Stimulated activated naive CD8-positive, alpha-beta T cell treated with anti-CD3 and anti-CD28 coated beads, Interleukin-15, Interleukin-2, amounts not matched to agents 100 ng/mL and 50 ng/mL, for 24 hours (primary cell): ENCODE data around the gene PTPN7.

Source experiments
- H3K27ac Mint-ChIP-seq: one replicate; pipeline ENCODE4 v1.8.0; 2021; ENCODE audit warnings: mild to moderate bottlenecking, mixed read lengths
- H3K27me3 Mint-ChIP-seq: one replicate; pipeline ENCODE4 v1.8.0; 2021; ENCODE audit warnings: mixed read lengths
- H3K36me3 Mint-ChIP-seq: one replicate; pipeline ENCODE4 v1.8.0; 2021; ENCODE audit warnings: low read depth, mixed read lengths
- H3K4me1 Mint-ChIP-seq: one replicate; pipeline ENCODE4 v1.8.0; 2021; ENCODE audit warnings: low read depth, mixed read lengths
- H3K4me3 Mint-ChIP-seq: one replicate; pipeline ENCODE4 v1.8.0; 2021; ENCODE audit warnings: mild to moderate bottlenecking, mixed read lengths
- H3K9me3 Mint-ChIP-seq: one replicate; pipeline ENCODE4 v1.8.0; 2021; ENCODE audit warnings: mixed read lengths

Gene PTPN7

DNA sequence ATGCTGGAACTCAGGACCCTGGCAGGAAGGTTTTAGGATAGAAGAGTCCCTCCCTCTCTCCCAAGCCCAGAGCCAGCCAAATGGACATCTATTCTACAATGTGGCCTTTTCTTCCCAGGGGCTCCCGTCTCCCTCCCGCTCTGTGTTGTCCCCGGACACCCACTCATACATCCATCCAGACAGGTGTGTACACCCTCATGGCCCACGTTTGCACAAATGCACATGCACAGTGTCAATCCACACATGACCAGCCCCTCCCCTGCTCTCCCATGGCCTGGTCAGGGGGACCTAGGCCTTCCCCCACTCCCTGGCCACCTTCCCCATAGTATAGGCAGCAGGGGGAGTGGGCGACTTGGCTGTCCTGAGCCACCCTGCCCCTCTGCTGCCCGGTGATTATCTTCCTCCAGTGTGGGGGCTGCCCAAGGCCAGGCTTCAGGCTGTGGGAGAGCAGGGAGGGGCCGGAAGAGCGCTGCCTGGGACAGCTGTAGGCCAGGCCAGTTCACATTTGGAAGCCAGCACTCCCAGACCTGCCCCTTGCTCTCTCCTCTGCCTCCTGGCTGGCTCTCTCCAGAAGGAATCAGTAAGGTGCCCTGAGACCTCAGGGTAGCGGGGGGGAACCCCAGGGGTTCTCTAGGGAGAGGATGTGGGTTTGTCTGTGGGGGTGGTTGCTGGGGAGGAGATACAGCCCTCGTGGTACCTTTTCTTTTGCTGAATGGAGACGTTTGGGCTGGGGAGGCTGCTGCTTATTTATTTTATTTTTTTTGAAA lies 4.1 kb upstream of the PTPN7 start:
- peak overlapping the region; percentile 79 for H3K4me3 Mint-ChIP-seq
- no peaks in the 10 kb centered on the region for H3K9me3 Mint-ChIP-seq
- peaks cover 10% of the 10 kb centered on the region for H3K36me3 Mint-ChIP-seq
- peaks cover 70% of the 10 kb centered on the region for H3K4me1 Mint-ChIP-seq
- H3K27ac Mint-ChIP-seq = peak overlapping the region; percentile 88
- no peaks in the 10 kb centered on the region for H3K27me3 Mint-ChIP-seq

DNA sequence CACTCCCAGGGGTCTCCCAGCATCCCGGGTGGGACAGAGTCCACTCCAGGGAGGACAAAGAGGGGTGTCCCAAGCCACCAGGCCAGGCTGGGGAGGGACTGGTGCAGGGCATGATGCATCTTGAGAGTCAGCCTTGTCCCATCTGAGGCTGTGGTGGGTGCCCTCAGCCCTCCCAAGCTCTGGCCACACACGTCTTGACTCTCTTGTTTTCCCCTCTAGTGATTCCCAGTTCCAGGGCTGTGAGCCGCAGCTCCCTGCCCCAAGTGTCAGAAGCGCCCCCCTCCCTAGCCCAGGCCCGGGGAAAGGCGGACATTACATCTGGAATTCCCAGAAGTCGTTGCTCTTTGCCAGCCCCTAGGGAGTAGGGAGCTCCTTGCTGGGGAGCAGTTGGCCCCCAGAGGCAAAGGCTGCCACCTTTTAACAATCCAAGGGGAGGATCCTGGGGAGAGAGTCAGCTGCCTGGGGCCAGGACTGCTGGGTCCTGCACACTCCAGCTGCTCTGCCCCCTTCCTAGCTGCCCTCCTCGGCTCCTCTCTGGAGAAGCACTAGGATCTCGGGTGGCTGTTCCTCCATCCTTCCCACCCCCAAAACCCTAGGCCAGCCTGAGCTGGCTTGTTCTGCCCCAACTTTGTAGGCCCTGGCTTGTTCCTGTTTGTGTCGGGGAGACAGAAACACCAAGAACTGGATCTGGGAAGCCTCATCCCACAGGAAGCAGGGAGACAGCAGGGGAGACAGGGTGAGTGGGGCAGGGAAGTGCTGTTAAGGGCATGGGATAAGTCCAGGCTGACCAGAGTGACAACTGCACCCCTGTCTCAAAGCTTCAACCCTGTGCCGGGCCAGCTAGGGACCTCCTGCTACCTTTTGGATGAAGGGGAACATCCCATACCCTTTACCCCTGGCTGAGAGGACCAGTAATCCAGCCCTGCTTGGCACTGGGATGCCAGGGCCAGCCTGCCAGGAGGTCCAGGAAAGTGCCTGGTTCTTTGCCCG lies 3.2 kb upstream of the PTPN7 start:
- Mint-ChIP-seq H3K4me3 (peak overlapping the region; percentile 99), H3K4me1 (peaks cover 79% of the 10 kb centered on the region), H3K27ac (peak overlapping the region; percentile 100), H3K9me3 (no peaks in the 10 kb centered on the region), H3K36me3 (peaks cover 19% of the 10 kb centered on the region), H3K27me3 (no peaks in the 10 kb centered on the region)

GRCh38 chr1:202162418-202163280 lies 2.2 kb upstream of the PTPN7 start:
- Mint-ChIP-seq H3K36me3 (peaks cover 28% of the 10 kb centered on the region), H3K9me3 (no peaks in the 10 kb centered on the region), H3K4me3 (peak overlapping the region; percentile 99), H3K27ac (peak overlapping the region; percentile 100), H3K27me3 (no peaks in the 10 kb centered on the region), H3K4me1 (peaks cover 87% of the 10 kb centered on the region)

DNA sequence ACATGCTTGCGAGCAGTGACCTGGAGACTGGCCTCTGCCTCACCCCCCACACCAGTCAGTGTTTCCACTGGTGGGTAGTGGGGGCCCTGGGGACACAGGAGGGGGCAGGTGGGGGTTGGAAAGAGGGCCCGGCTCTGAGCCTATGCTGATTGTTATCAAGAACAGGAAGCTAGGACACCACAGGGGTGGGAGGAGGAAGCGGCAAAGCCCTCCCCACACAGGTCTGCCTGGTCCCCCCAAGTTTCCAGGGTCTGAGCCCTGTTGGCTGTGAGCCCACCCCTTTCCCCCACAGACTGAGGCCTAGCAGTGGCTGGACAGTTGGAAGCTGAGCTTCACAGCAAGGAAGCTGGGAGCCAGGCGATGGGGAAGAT lies 1.6 kb upstream of the PTPN7 start:
- Mint-ChIP-seq H3K36me3 (peaks cover 33% of the 10 kb centered on the region), H3K27ac (peak overlapping the region; percentile 100), H3K4me3 (peak overlapping the region; percentile 99), H3K27me3 (no peaks in the 10 kb centered on the region), H3K4me1 (peaks cover 89% of the 10 kb centered on the region), H3K9me3 (no peaks in the 10 kb centered on the region)

- Mint-ChIP-seq H3K36me3 (peaks cover 39% of the 10 kb centered on the region), H3K27me3 (no peaks in the 10 kb centered on the region), H3K27ac (peak overlapping the region; percentile 100), H3K4me3 (peak overlapping the region; percentile 99), H3K9me3 (no peaks in the 10 kb centered on the region), H3K4me1 (peaks cover 86% of the 10 kb centered on the region)
Observed at GRCh38 chr1:202161151-202162046, 997 bp upstream of the PTPN7 start.

DNA sequence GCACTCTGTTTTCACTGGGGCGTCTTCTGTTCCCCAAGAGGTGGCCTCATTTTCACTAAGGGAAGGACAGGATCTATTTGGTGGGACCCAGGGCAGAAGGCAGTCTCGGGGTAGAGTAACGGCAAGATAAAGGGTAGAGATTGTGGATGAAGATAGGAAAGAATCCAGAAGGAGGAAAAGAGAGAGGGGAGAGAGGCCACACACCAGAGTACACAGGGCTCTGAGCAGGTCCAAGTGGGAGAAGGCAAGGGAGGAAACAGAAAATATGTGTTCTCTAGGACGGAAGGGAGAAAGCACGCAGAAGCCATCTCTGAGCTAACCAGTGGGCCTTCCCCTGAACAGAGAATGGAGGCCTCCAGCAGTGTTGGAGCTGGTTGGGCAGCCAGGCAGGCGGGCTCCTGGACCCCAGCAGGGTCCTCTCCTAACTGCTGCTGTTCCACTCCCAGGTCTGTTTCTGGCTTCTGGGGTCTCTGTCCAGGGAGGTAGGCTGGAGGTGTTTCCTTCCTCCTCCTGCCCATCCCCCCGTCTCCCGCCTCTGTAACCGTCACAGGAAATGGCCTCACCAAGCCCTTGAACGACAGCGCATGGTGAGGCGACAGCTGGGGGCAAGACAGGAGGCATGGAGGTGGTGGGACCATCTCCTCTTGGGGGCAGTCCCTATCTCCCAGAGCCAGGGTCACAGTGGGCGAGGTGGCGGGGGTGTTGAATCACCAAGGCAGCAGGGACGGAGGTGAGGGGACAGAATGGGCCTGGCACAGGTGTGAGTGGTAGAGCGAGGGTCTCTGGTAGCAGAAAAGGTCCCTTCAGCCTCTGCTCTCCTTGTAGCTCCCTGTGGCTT lies 649 bp downstream of the PTPN7 start:
- Mint-ChIP-seq H3K36me3 (peaks cover 56% of the 10 kb centered on the region), H3K4me1 (peaks cover 87% of the 10 kb centered on the region)

GRCh38 chr1:202158810-202159533 lies 1.4 kb downstream of the PTPN7 start:
- peaks cover 63% of the 10 kb centered on the region for H3K36me3 Mint-ChIP-seq
- H3K27ac Mint-ChIP-seq = peak overlapping the region; percentile 100
- no peaks in the 10 kb centered on the region for H3K9me3 Mint-ChIP-seq
- H3K4me3 Mint-ChIP-seq = peak overlapping the region; percentile 99
- no peaks in the 10 kb centered on the region for H3K27me3 Mint-ChIP-seq
- peaks cover 84% of the 10 kb centered on the region for H3K4me1 Mint-ChIP-seq

More for the DNA sequence above, 649 bp downstream of the PTPN7 start:
- no peaks in the 10 kb centered on the region for H3K9me3 Mint-ChIP-seq
- peak overlapping the region; percentile 99 for H3K4me3 Mint-ChIP-seq
- H3K27me3 Mint-ChIP-seq = no peaks in the 10 kb centered on the region
- H3K27ac Mint-ChIP-seq = peak overlapping the region; percentile 100

GRCh38 chr1:202157945-202158344 lies 2.5 kb downstream of the PTPN7 start:
- peaks cover 82% of the 10 kb centered on the region for H3K4me1 Mint-ChIP-seq
- no peaks in the 10 kb centered on the region for H3K9me3 Mint-ChIP-seq
- H3K36me3 Mint-ChIP-seq = peaks cover 72% of the 10 kb centered on the region
- no peaks in the 10 kb centered on the region for H3K27me3 Mint-ChIP-seq
- H3K4me3 Mint-ChIP-seq = peak overlapping the region; percentile 99
- H3K27ac Mint-ChIP-seq = peak overlapping the region; percentile 85

- Mint-ChIP-seq H3K27ac (peak overlapping the region; percentile 81), H3K9me3 (no peaks in the 10 kb centered on the region), H3K4me3 (peak overlapping the region; percentile 99), H3K27me3 (no peaks in the 10 kb centered on the region), H3K36me3 (peaks cover 81% of the 10 kb centered on the region), H3K4me1 (peaks cover 68% of the 10 kb centered on the region)
Observed at GRCh38 chr1:202156590-202156989, 3.8 kb downstream of the PTPN7 start.

- H3K27ac Mint-ChIP-seq = peak overlapping the region; percentile 81
- H3K27me3 Mint-ChIP-seq = no peaks in the 10 kb centered on the region
- H3K4me1 Mint-ChIP-seq = peaks cover 65% of the 10 kb centered on the region
- H3K4me3 Mint-ChIP-seq = peak overlapping the region; percentile 74
- peaks cover 91% of the 10 kb centered on the region for H3K36me3 Mint-ChIP-seq
- H3K9me3 Mint-ChIP-seq = no peaks in the 10 kb centered on the region
Observed at GRCh38 chr1:202155478-202156021, 4.9 kb downstream of the PTPN7 start.

DNA sequence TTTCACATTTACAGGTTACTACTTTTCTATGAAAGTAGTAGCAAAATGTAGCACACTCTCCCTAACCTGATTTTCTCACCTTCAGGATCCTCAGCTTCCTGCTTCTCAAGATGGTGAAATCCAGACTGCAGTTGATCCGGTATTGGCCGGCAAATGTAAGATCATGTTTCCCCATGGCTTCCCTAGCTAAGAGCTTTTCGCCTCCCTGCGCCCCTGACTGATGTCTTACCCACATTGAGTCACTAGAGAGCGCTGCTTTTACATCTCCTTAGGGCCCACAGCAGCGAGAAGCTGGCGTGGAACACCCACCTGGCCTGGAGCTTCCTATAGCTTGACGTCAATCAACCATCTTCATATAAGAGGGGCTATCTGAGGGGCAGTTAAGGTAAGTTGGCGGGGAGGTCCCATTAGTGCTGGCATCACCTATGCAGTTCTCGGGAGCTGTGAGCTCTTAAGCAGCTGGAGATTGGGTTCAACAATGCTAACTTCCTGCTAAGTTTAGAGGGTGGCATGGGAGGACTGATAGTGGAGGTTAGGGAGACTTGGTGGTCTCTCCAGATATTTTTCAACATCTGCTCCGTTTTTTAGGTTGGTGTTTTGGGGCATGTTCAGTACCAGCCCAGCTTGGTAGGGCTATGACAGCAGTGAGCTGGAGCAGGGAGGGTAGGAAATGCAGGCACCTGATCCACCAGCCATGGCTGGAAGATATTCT lies 5.5 kb downstream of the PTPN7 start:
- no peaks in the 10 kb centered on the region for H3K27me3 Mint-ChIP-seq
- peaks cover 65% of the 10 kb centered on the region for H3K4me1 Mint-ChIP-seq
- no peaks in the 10 kb centered on the region for H3K9me3 Mint-ChIP-seq
- H3K27ac Mint-ChIP-seq = peak overlapping the region; percentile 87
- peak overlapping the region; percentile 74 for H3K4me3 Mint-ChIP-seq
- H3K36me3 Mint-ChIP-seq = peaks cover 92% of the 10 kb centered on the region
